Mesendoderm (in vitro differentiated cells): ENCODE data around the gene FMNL2.
"Not testable (repeated sequence)": the region's sequence is repeated elsewhere in the genome, so short reads cannot be mapped to it uniquely, and the experiment has no call there.

Experiments used
- DNase-seq: peaks from one replicate; pipeline ENCODE4 v3.0.0; 2013
- H2AK5ac ChIP-seq: 2 replicates; pipeline ENCODE4 v1.6.1; 2013; ENCODE audit warnings: low read length, inconsistent platforms
- H2BK120ac ChIP-seq: 2 replicates; pipeline ENCODE4 v1.6.1; 2013; ENCODE audit warnings: low read depth, mild to moderate bottlenecking, low read length, moderate library complexity, mixed read lengths
- H2BK15ac ChIP-seq: replicated peaks from 2 replicates; pipeline ENCODE4 v1.6.1; 2013; ENCODE audit warnings: low read depth, mild to moderate bottlenecking, moderate library complexity
- H2BK5ac ChIP-seq: 2 replicates; pipeline ENCODE4 v1.6.1; 2013; ENCODE audit warnings: low read length, inconsistent platforms
- H3K18ac ChIP-seq: 2 replicates; pipeline ENCODE4 v1.6.1; 2013; ENCODE audit warnings: mild to moderate bottlenecking, low read length, mixed read lengths
- H3K23ac ChIP-seq: one replicate; pipeline ENCODE4 v1.6.1; 2013; ENCODE audit warnings: low read length
- H3K27ac ChIP-seq: 2 replicates; pipeline ENCODE4 v1.5.1; 2013; ENCODE audit warnings: low read depth, mild to moderate bottlenecking, inconsistent platforms, low read length, moderate library complexity
- H3K27me3 ChIP-seq: 2 replicates; pipeline ENCODE4 v1.6.1; 2013; ENCODE audit warnings: low read length, control low read depth, mild to moderate bottlenecking, inconsistent platforms; ENCODE audit not compliant: insufficient read depth, poor library complexity
- H3K36me3 ChIP-seq: 2 replicates; pipeline ENCODE4 v1.6.1; 2013; ENCODE audit warnings: low read length, inconsistent platforms; ENCODE audit not compliant: control insufficient read depth, insufficient read depth
- H3K4ac ChIP-seq: one replicate; pipeline ENCODE4 v1.6.1; 2013; ENCODE audit warnings: low read depth, mild to moderate bottlenecking, low read length, moderate library complexity
- H3K4me1 ChIP-seq: 2 replicates; pipeline ENCODE4 v1.6.1; 2013; ENCODE audit warnings: low read depth, low read length, inconsistent platforms; ENCODE audit not compliant: control insufficient read depth
- H3K4me2 ChIP-seq: 2 replicates; pipeline ENCODE4 v1.6.1; 2013; ENCODE audit warnings: low read length
- H3K4me3 ChIP-seq: 2 replicates; pipeline ENCODE4 v1.5.1; 2013; ENCODE audit warnings: mild to moderate bottlenecking, low read length
- H3K56ac ChIP-seq: one replicate; pipeline ENCODE4 v1.6.1; 2013; ENCODE audit warnings: low read length
- H3K79me1 ChIP-seq: 2 replicates; pipeline ENCODE4 v1.6.1; 2013; ENCODE audit warnings: low read length, inconsistent platforms
- H3K79me2 ChIP-seq: 2 replicates; pipeline ENCODE4 v1.6.1; 2013; ENCODE audit warnings: mild to moderate bottlenecking, low read length; ENCODE audit not compliant: control insufficient read depth, insufficient read depth
- H3K9ac ChIP-seq: 2 replicates; pipeline ENCODE4 v1.6.1; 2013; ENCODE audit warnings: low read length, inconsistent platforms
- H4K5ac ChIP-seq: one replicate; pipeline ENCODE4 v1.6.1; 2013; ENCODE audit warnings: low read length
- H4K8ac ChIP-seq: one replicate; pipeline ENCODE4 v1.6.1; 2013; ENCODE audit warnings: low read depth, mild to moderate bottlenecking, control low read depth, low read length, moderate library complexity
- whole genome bisulfite sequencing: extraction: QIAGEN DNeasy Blood & Tissue Kit; methylation state at CpG from one replicate; pipeline ENCODE4 v1.1.7; 2013; ENCODE audit warnings: low lambda C conversion rate, missing lambda C conversion rate; ENCODE audit not compliant: insufficient coverage; ENCODE audit errors: extremely low coverage; 5-methylcytosine and 5-hydroxymethylcytosine counted together

The FMNL2 gene

DNA sequence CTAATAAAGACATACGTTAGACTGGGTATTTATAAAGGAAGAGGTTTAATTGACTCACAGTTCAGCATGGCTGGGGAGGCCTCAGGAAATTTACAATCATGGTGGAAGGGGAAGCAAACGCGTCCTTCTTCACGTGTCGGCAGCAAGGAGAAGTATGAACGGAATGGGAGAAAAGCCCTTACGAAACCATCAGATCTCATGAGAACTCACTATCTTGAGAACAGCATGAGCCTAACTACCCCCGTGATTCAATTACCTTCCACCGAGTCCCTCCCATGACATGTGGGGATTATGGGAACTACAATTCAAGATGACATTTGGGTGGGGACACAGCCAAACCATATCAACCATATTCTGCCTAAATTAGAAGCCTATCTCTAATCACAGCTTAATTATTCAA, 53.3 kb downstream of the FMNL2 start:
- H3K56ac ChIP-seq, H2BK5ac ChIP-seq, H3K27ac ChIP-seq, H2AK5ac ChIP-seq, H3K4me3 ChIP-seq, H4K5ac ChIP-seq, H3K9ac ChIP-seq, H3K4ac ChIP-seq, H3K27me3 ChIP-seq, H3K23ac ChIP-seq, H3K18ac ChIP-seq, H3K4me1 ChIP-seq, H2BK15ac ChIP-seq, H3K79me2 ChIP-seq, H3K36me3 ChIP-seq, H4K8ac ChIP-seq, H2BK120ac ChIP-seq, H3K4me2 ChIP-seq: not testable (repeated sequence)
- no CpG with 5 or more reads among the region's 9 CpGs for WGBS
- peak; percentile 81 for DNase-seq
- peaks cover 21% of the 10 kb centered on the region for H3K79me1 ChIP-seq

DNA sequence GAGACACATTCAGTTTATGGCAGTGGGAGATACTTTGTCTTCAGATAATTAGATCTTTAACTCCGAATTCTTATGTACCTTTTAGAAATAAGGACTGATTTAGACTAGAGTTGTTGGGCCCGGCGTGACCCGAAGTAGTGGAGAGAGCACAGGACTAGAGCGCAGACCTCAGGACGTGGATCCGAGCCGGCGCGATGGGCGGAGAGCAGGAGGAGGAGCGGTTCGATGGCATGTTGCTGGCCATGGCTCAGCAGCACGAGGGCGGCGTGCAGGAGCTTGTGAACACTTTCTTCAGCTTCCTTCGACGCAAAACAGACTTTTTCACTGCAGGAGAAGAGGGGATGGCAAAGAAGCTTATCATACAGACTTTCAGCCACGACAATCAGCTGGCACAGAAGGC, 54.5 kb downstream of the FMNL2 start:
- H3K4me2 ChIP-seq = no peak overlapping the region
- no peak overlapping the region for H2BK15ac ChIP-seq
- no peak overlapping the region for H2BK5ac ChIP-seq
- peaks cover 5% of the 10 kb centered on the region for H3K79me2 ChIP-seq
- H2AK5ac ChIP-seq = no peak overlapping the region
- no CpG with 5 or more reads among the region's 19 CpGs for WGBS
- H3K27me3 ChIP-seq = no peaks in the 10 kb centered on the region
- no peak overlapping the region for H4K5ac ChIP-seq
- no peak overlapping the region for H3K9ac ChIP-seq
- H3K4me1 ChIP-seq = peaks cover 2% of the 10 kb centered on the region
- no peak overlapping the region for H3K4me3 ChIP-seq
- H3K23ac ChIP-seq = no peak overlapping the region
- H3K27ac ChIP-seq = no peak overlapping the region
- H3K4ac ChIP-seq = no peak overlapping the region
- H4K8ac ChIP-seq = no peak overlapping the region
- H3K18ac ChIP-seq = no peak overlapping the region
- no peak overlapping the region for H2BK120ac ChIP-seq
- no peaks in the 10 kb centered on the region for H3K36me3 ChIP-seq
- peaks cover 21% of the 10 kb centered on the region for H3K79me1 ChIP-seq
- DNase-seq = no peak
- no peak overlapping the region for H3K56ac ChIP-seq

DNA sequence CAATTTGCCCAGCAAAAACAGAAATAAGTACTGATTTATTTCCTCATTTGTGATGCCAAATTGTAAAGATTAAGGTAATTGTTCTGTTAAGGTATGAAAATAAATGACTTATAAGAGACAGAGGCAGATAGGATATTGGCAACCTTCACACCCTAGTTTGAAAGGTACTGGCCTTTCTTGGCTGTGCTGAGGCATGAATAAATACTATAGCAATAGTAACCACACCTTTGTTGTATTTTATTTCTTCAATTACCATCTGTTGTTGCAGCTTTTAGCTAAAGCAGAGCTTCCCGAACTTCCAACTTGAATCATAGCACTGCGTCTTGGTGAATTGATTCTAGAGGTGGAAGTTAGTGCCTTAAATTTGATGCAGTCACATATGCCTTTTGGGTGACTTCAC, 55.9 kb downstream of the FMNL2 start:
- Histone ChIP-seq H2BK15ac (no peak overlapping the region), H3K4me2 (no peak overlapping the region), H3K27ac (no peak overlapping the region), H4K5ac (no peak overlapping the region), H3K27me3 (no peaks in the 10 kb centered on the region), H2AK5ac (no peak overlapping the region), H3K23ac (no peak overlapping the region), H2BK120ac (no peak overlapping the region), H3K4ac (no peak overlapping the region), H3K36me3 (no peaks in the 10 kb centered on the region), H3K79me1 (peaks cover 17% of the 10 kb centered on the region), H3K9ac (no peak overlapping the region), H3K79me2 (no peaks in the 10 kb centered on the region), H3K4me3 (no peak overlapping the region), H2BK5ac (no peak overlapping the region), H3K18ac (no peak overlapping the region), H3K4me1 (peaks cover 5% of the 10 kb centered on the region), H4K8ac (no peak overlapping the region), H3K56ac (no peak overlapping the region)
- no peak for DNase-seq
- WGBS = no CpG with 5 or more reads among the region's 2 CpGs

DNA sequence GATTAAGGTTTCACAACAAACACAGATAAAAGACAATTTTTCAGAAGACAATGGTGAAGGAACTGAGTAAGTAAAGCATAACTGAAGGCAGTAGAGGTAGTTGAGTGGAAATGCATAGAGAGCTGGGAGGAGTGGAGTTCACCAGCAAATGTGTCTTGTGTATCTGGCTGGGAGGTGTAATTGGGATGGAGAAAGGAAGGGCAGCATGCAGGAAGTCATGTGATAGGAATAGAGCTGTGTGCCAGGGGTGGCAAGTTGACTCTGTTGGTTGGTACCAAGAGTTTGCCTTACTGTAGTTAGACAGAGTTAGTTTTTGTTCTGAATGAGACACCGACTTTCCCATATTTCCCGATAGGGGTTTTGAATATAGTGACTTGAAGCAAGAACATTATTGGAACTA, 56.3 kb downstream of the FMNL2 start:
- Histone ChIP-seq H3K36me3 (no peaks in the 10 kb centered on the region), H3K27me3 (no peaks in the 10 kb centered on the region), H3K27ac (no peak overlapping the region), H3K4me1 (peaks cover 5% of the 10 kb centered on the region), H3K4ac (no peak overlapping the region), H2BK5ac (no peak overlapping the region), H3K79me2 (peaks cover 2% of the 10 kb centered on the region), H3K79me1 (peaks cover 17% of the 10 kb centered on the region), H3K23ac (no peak overlapping the region), H3K18ac (no peak overlapping the region), H2BK120ac (no peak overlapping the region), H3K4me2 (no peak overlapping the region), H3K56ac (no peak overlapping the region), H2BK15ac (no peak overlapping the region), H3K9ac (no peak overlapping the region), H2AK5ac (no peak overlapping the region), H4K8ac (no peak overlapping the region), H3K4me3 (no peak overlapping the region), H4K5ac (no peak overlapping the region)
- WGBS = no CpG with 5 or more reads among the region's 2 CpGs
- DNase-seq = no peak

DNA sequence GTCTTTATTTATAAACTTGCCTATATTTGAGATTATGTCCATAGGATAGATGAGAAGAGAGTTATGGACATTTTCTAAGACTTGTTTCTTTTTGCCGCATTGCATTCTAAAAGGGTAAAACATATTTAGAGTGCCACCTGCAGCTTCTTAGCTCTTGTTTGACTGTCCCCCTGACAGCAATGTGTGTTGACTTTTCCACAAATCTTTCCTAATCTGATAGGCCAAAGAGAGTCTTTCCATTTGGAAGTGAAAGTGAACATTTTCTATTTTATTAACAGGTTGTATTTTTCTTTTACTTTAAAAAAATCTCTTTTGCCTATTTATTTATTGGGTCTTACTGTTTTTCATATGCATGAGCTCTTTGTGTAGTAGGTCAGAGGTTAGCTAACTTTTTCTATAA, 58.4 kb downstream of the FMNL2 start:
- H3K23ac ChIP-seq = no peak overlapping the region
- H3K4me3 ChIP-seq = no peak overlapping the region
- H3K18ac ChIP-seq = no peak overlapping the region
- WGBS = no CpG with 5 or more reads among the region's 1 CpG
- H3K27me3 ChIP-seq = no peaks in the 10 kb centered on the region
- peaks cover 14% of the 10 kb centered on the region for H3K79me1 ChIP-seq
- H3K9ac ChIP-seq = no peak overlapping the region
- H4K5ac ChIP-seq = no peak overlapping the region
- no peak overlapping the region for H3K27ac ChIP-seq
- H3K4ac ChIP-seq = no peak overlapping the region
- DNase-seq = no peak
- no peak overlapping the region for H3K4me2 ChIP-seq
- H3K4me1 ChIP-seq = peaks cover 5% of the 10 kb centered on the region
- no peak overlapping the region for H2AK5ac ChIP-seq
- no peak overlapping the region for H4K8ac ChIP-seq
- no peak overlapping the region for H2BK15ac ChIP-seq
- H3K56ac ChIP-seq = no peak overlapping the region
- H3K36me3 ChIP-seq = no peaks in the 10 kb centered on the region
- H2BK120ac ChIP-seq = no peak overlapping the region
- peaks cover 2% of the 10 kb centered on the region for H3K79me2 ChIP-seq
- no peak overlapping the region for H2BK5ac ChIP-seq

DNA sequence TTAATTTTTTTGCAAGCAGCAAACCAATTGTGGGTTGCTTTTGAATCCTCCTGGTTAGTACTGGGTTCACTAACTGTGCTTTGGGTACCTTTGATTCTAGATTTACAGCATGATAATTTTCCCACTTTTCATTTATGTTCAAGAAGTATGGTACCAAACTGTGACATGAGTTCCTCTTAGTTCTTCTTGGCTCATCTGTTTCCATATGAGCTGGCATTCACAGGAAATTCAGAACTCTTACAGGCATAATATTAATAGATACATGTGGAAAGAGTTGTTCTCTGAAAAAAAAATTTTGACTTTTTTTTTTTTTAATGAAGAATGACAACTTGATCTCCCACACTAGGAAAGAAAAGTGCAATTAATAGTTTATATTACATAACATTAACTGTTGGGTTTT, 59.4 kb downstream of the FMNL2 start:
- H3K4me1 ChIP-seq = peaks cover 5% of the 10 kb centered on the region

More for the DNA sequence above, 59.4 kb downstream of the FMNL2 start:
- Histone ChIP-seq H2BK5ac (no peak overlapping the region), H3K23ac (no peak overlapping the region), H4K8ac (no peak overlapping the region), H3K36me3 (no peaks in the 10 kb centered on the region), H2BK15ac (no peak overlapping the region), H3K79me1 (peaks cover 17% of the 10 kb centered on the region), H3K9ac (no peak overlapping the region), H3K4me3 (no peak overlapping the region), H3K4ac (no peak overlapping the region), H4K5ac (no peak overlapping the region), H2BK120ac (no peak overlapping the region), H3K56ac (no peak overlapping the region), H3K18ac (no peak overlapping the region), H3K79me2 (peaks cover 7% of the 10 kb centered on the region), H3K27ac (no peak overlapping the region), H3K4me2 (no peak overlapping the region), H2AK5ac (no peak overlapping the region), H3K27me3 (no peaks in the 10 kb centered on the region)
- no peak for DNase-seq
